K562 (cell line): Measurements from ENCODE around the gene ATF1. TPM values are rescaled to one million over a fixed set of nuclear protein-coding genes. Genes with fewer than 3 reads are reported as not detected.

Experiments
- ATAC-seq: fragments of 200-7000 bp; cut with Tn5 transposase; 3 replicates; pipeline ENCODE4 v1.9.1; 2020; ENCODE audit warnings: moderate library complexity
- BruUV-seq: library from RNA; stranded (reverse); fragments of 400-500 nt; replicated peaks from 2 replicates; lab custom pipeline; 2021; lab: Mats Ljungman, UMichigan
- CTCF ChIA-PET: fragments of 300-600 bp; formaldehyde crosslinking; extraction: SDS; loops from one replicate; lab custom pipeline; 2021; ENCODE audit warnings: low intra/inter-chr PET ratio; lab: Yijun Ruan, JAX
- POLR2A ChIA-PET: fragments of 300-600, 350-650 bp; sonication (Branson Sonifier 250); formaldehyde crosslinking; extraction: SDS; loops from one replicate; lab custom pipeline; 2021; ENCODE audit warnings: antibody characterized with exemption, inconsistent platforms; lab: Yijun Ruan, JAX
- DNase-seq, 4 experiments: peaks; one replicate each; pipeline versions ENCODE4 v3.0.0 to v3.0.0-alpha.2; 2011 to 2018; ENCODE audit warnings: low spot score in 3 of 4, mixed read lengths in 3 of 4; ENCODE audit errors: extremely low read depth in 1 of 4
- FAIRE-seq: peaks from 2 replicates; lab custom pipeline; 2011; peaks lifted over from hg19 to GRCh38; lab: Jason Lieb, UNC
- H2AFZ ChIP-seq: 2 replicates; pipeline ENCODE4 v1.6.0; 2011; ENCODE audit warnings: low read depth, low read length, control low read depth, inconsistent platforms
- H3K27ac ChIP-seq: fragments of 200-600 bp; 3 replicates; pipeline ENCODE4 v1.8.0; 2011; ENCODE audit warnings: low read depth, mild to moderate bottlenecking, control low read depth, inconsistent platforms, low read length, moderate library complexity, mixed read lengths; ENCODE audit errors: extremely low read depth
- H3K27me3 ChIP-seq, 2 experiments: fragments of 300-600 bp in 1 of 2; 2 replicates in 1 of 2; 3 replicates in 1 of 2; pipeline versions ENCODE4 v1.6.0 to v1.8.0; 2011; ENCODE audit warnings: inconsistent platforms in 2 of 2, low read length in 2 of 2, mild to moderate bottlenecking in 1 of 2, mixed read lengths in 1 of 2, moderate library complexity in 1 of 2; ENCODE audit not compliant: control insufficient read depth in 2 of 2, insufficient read depth in 2 of 2
- H3K36me3 ChIP-seq: fragments of 300-600 bp; 3 replicates; pipeline ENCODE4 v1.8.0; 2011; ENCODE audit warnings: mild to moderate bottlenecking, low read length, inconsistent platforms; ENCODE audit not compliant: control insufficient read depth, insufficient read depth
- H3K4me1 ChIP-seq, 2 experiments: fragments of 200-600 bp in 1 of 2; replicated peaks in 1 of 2; 2 replicates in 1 of 2; 3 replicates in 1 of 2; pipeline versions ENCODE4 v1.5.1 to v1.8.0; 2011; ENCODE audit warnings: inconsistent platforms in 2 of 2, low read length in 2 of 2, mild to moderate bottlenecking in 1 of 2, mixed read lengths in 1 of 2, moderate library complexity in 1 of 2; ENCODE audit not compliant: control insufficient read depth in 2 of 2, insufficient read depth in 2 of 2
- H3K4me2 ChIP-seq: 2 replicates; pipeline ENCODE4 v1.6.1; 2011; ENCODE audit warnings: low read length, control low read depth, inconsistent platforms, mixed read lengths; ENCODE audit not compliant: insufficient read depth
- H3K4me3 ChIP-seq: fragments of 200-600 bp; sonication (generic), shearing (Covaris generic); 2 replicates; pipeline ENCODE4 v1.5.1; 2016; ENCODE audit warnings: control low read depth, inconsistent platforms
- H3K79me2 ChIP-seq: fragments of 200-600 bp; 3 replicates; pipeline ENCODE4 v1.8.0; 2011; ENCODE audit warnings: low read length, inconsistent platforms; ENCODE audit not compliant: control insufficient read depth, insufficient read depth
- H3K9ac ChIP-seq, 2 experiments: 2 replicates each; pipeline versions ENCODE4 v1.6.0 to v1.6.1; 2011; ENCODE audit warnings: low read depth in 2 of 2, low read length in 2 of 2, control low read depth in 1 of 2, inconsistent platforms in 1 of 2, mild to moderate bottlenecking in 1 of 2, mixed read lengths in 1 of 2; ENCODE audit not compliant: insufficient read depth in 1 of 2
- H3K9me1 ChIP-seq: one replicate; pipeline ENCODE4 v1.6.0; 2011; ENCODE audit warnings: inconsistent platforms, mild to moderate bottlenecking, low read length, moderate library complexity; ENCODE audit not compliant: control insufficient read depth, insufficient read depth
- H3K9me3 ChIP-seq: replicated peaks from 2 replicates; pipeline ENCODE4 v1.5.1; 2011; ENCODE audit warnings: low read depth, low read length, inconsistent platforms; ENCODE audit not compliant: control insufficient read depth, insufficient read depth
- H4K20me1 ChIP-seq: replicated peaks from 2 replicates; pipeline ENCODE4 v1.6.1; 2011; ENCODE audit warnings: low read length, inconsistent platforms, mixed read lengths; ENCODE audit not compliant: control insufficient read depth, insufficient read depth
- BCOR ChIP-seq: fragments of 450-650 bp; IDR thresholded peaks from 2 replicates; pipeline ENCODE4 v1.6.1; 2016
- U2AF1 ChIP-seq: fragments of 200-400 bp; formaldehyde crosslinking; optimal IDR thresholded peaks from 2 replicates; pipeline ENCODE3; 2017; ENCODE audit warnings: mild to moderate bottlenecking, low read depth, low read length, moderate library complexity
- ZNF212 ChIP-seq: fragments of 450-650 bp; formaldehyde crosslinking; IDR thresholded peaks from 2 replicates; pipeline ENCODE4 v1.4.0; 2020; ENCODE audit warnings: mild to moderate bottlenecking
- WGBS: fragments of 100-300 bp; shearing (Covaris generic); methylation state at CpG from one replicate; pipeline ENCODE4 v1.1.6; 2016; ENCODE audit warnings: low coverage, mixed read lengths; ENCODE audit not compliant: insufficient coverage; ENCODE audit errors: missing lambda C conversion rate; 5-methylcytosine and 5-hydroxymethylcytosine counted together
- in situ Hi-C: fragments of 300-500 bp; cut with MboI; formaldehyde crosslinking; loops from 4 replicates; pipeline ENCODE4 v1.15.0; 2018; ENCODE audit warnings: inconsistent platforms, mixed read lengths
- intact Hi-C: fragments of 100-400 bp; cut with micrococcal nuclease; formaldehyde crosslinking; loops from 2 replicates; pipeline ENCODE4 v1.14.2; 2022
- polyA plus RNA-seq, 8 experiments: library from polyadenylated mRNA; depleted of rRNA in 4 of 8; stranded (reverse) in 5 of 8; unstranded in 3 of 8; fragments of >200 nt; fragmentation: Nextera tagmentation in 2 of 8; fragmentation: Illumina TruSeq in 1 of 8; extraction: Ambion mirVana in 2 of 8; extraction: Trizol in 1 of 8; gene quantifications; 2 replicates each; pipeline versions ENCODE4 v1.2.1 to v1.2.3, GENCODE V29; 2011 to 2014; ENCODE audit warnings: inconsistent platforms in 1 of 8, missing spikeins in 1 of 8
- total RNA-seq, 7 experiments: library from RNA; depleted of rRNA in 6 of 7; stranded (reverse); fragments of >200 nt in 6 of 7; fragmentation: Illumina TruSeq in 2 of 7; extraction: Trizol in 2 of 7; gene quantifications; 2 replicates each; pipeline versions ENCODE4 v1.2.1 to v1.2.3, GENCODE V29; 2011 to 2021; ENCODE audit warnings: low replicate concordance in 1 of 7
- TF ChIP-seq, protein P1 (sequence below): sonication (generic); formaldehyde crosslinking; IDR thresholded peaks from 2 replicates; pipeline ENCODE4 v1.8.1; 2023; ENCODE audit warnings: mild to moderate bottlenecking, missing genetic modification reagents
- TF ChIP-seq, protein P2 (sequence below): fragments of 450-650 bp; IDR thresholded peaks from 2 replicates; pipeline ENCODE4 v1.6.1; 2014; ENCODE audit warnings: low read depth, mild to moderate bottlenecking, moderate library complexity, borderline replicate concordance
- TF ChIP-seq, protein P3 (sequence below): fragments of 450-650 bp; formaldehyde crosslinking; IDR thresholded peaks from 2 replicates; pipeline ENCODE4 v1.4.0; 2020; ENCODE audit warnings: mild to moderate bottlenecking
- TF ChIP-seq, protein P4 (sequence below): fragments of 450-650 bp; formaldehyde crosslinking; IDR thresholded peaks from 2 replicates; pipeline ENCODE4 v1.4.0; 2022; ENCODE audit warnings: mild to moderate bottlenecking, moderate library complexity

ATF1 gene
- total and polyA plus RNA-seq, 9 of the 15 experiments (the other 6 are each of a cell fraction or from before 2014, with no cell fraction given) = 19.8 to 83.5 (median 51.4) TPM

DNA sequence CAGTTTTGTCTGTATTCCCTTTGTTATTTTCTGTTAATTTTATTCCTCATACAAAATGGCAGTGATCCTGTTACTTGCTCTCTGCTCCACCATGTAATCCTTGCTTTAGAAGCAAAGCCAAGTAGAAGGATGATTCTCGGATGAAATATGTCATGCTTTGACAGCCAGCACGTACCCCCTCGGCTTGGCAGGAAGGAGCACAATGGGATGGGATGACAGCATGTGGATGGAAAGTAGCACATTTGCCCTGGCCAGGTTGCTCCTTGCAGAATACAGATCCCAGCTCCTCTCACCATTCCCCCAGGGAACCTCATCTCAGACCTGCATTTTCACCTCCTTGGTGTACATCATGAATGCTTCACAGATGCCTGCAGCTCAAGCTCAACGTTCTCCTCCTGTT is 35.1 kb upstream of the ATF1 start:
- Histone ChIP-seq H3K4me3 (no peak overlapping the region), H2AFZ (no peak overlapping the region), H3K36me3 (peaks cover 78% of the 10 kb centered on the region), H3K9me1 (no peaks in the 10 kb centered on the region), H3K4me2 (no peak overlapping the region), H4K20me1 (no peaks in the 10 kb centered on the region), H3K9ac (no peak overlapping the region), H3K27me3 (no peaks in the 10 kb centered on the region), H3K27ac (no peak overlapping the region), H3K9me3 (no peaks in the 10 kb centered on the region), H3K4me1 (no peaks in the 10 kb centered on the region)
- ATAC-seq (no peak), FAIRE-seq (no peak), DNase-seq (no peak)
- intact Hi-C loops = no loop called here
- 78% methylated on average over 4 of the region's 4 CpGs for WGBS
- POLR2A ChIA-PET = no interaction called here
- CTCF ChIA-PET = no interaction called here
- in situ Hi-C loops = no loop called here
- no peak for TF ChIP-seq BCOR
- TF ChIP-seq, protein P1, sequence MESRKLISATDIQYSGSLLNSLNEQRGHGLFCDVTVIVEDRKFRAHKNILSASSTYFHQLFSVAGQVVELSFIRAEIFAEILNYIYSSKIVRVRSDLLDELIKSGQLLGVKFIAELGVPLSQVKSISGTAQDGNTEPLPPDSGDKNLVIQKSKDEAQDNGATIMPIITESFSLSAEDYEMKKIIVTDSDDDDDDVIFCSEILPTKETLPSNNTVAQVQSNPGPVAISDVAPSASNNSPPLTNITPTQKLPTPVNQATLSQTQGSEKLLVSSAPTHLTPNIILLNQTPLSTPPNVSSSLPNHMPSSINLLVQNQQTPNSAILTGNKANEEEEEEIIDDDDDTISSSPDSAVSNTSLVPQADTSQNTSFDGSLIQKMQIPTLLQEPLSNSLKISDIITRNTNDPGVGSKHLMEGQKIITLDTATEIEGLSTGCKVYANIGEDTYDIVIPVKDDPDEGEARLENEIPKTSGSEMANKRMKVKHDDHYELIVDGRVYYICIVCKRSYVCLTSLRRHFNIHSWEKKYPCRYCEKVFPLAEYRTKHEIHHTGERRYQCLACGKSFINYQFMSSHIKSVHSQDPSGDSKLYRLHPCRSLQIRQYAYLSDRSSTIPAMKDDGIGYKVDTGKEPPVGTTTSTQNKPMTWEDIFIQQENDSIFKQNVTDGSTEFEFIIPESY (CRISPR knock-in tag) = no peak
- TF ChIP-seq, protein P2, sequence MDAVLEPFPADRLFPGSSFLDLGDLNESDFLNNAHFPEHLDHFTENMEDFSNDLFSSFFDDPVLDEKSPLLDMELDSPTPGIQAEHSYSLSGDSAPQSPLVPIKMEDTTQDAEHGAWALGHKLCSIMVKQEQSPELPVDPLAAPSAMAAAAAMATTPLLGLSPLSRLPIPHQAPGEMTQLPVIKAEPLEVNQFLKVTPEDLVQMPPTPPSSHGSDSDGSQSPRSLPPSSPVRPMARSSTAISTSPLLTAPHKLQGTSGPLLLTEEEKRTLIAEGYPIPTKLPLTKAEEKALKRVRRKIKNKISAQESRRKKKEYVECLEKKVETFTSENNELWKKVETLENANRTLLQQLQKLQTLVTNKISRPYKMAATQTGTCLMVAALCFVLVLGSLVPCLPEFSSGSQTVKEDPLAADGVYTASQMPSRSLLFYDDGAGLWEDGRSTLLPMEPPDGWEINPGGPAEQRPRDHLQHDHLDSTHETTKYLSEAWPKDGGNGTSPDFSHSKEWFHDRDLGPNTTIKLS = no peak
- TF ChIP-seq, protein P3, sequence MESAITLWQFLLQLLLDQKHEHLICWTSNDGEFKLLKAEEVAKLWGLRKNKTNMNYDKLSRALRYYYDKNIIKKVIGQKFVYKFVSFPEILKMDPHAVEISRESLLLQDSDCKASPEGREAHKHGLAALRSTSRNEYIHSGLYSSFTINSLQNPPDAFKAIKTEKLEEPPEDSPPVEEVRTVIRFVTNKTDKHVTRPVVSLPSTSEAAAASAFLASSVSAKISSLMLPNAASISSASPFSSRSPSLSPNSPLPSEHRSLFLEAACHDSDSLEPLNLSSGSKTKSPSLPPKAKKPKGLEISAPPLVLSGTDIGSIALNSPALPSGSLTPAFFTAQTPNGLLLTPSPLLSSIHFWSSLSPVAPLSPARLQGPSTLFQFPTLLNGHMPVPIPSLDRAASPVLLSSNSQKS (CRISPR knock-in tag) = no peak
- TF ChIP-seq, protein P4, sequence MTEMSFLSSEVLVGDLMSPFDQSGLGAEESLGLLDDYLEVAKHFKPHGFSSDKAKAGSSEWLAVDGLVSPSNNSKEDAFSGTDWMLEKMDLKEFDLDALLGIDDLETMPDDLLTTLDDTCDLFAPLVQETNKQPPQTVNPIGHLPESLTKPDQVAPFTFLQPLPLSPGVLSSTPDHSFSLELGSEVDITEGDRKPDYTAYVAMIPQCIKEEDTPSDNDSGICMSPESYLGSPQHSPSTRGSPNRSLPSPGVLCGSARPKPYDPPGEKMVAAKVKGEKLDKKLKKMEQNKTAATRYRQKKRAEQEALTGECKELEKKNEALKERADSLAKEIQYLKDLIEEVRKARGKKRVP (CRISPR knock-in tag) = no peak
- TF ChIP-seq ZNF212 = no peak
- TF ChIP-seq U2AF1 = no peak
- TF ChIP-seq, all 486 proteins: peak for 0
- no TSS peak for BruUV-seq
- no peaks in the 10 kb centered on the region for H3K79me2 ChIP-seq
